GM21367 (cell line): Measurements from ENCODE around the gene ATP6V1F.

Experiments used
- ATAC-seq: cut with Tn5 transposase; IDR thresholded peaks from one replicate; pipeline ENCODE4 v1.9.1; 2021; ENCODE audit not compliant: unreplicated experiment

The ATP6V1F gene

GRCh38 chr7:128835231-128835751 lies 27.4 kb upstream of the ATP6V1F start:
- no peak for ATAC-seq

GRCh38 chr7:128835790-128836641 lies 26.6 kb upstream of the ATP6V1F start:
- ATAC-seq: no peak

GRCh38 chr7:128836729-128837348 lies 25.8 kb upstream of the ATP6V1F start:
- ATAC-seq: no peak

GRCh38 chr7:128837521-128837921 lies 25.1 kb upstream of the ATP6V1F start:
- no peak for ATAC-seq

GRCh38 chr7:128838109-128838779 lies 24.4 kb upstream of the ATP6V1F start:
- no peak for ATAC-seq

- ATAC-seq: no peak
These were observed 23.5 kb upstream of the ATP6V1F start for GRCh38 chr7:128838981-128839731.

GRCh38 chr7:128839751-128840177 lies 22.9 kb upstream of the ATP6V1F start:
- no peak for ATAC-seq

GRCh38 chr7:128840326-128841170 lies 22.1 kb upstream of the ATP6V1F start:
- no peak for ATAC-seq

GRCh38 chr7:128841171-128841690 lies 21.4 kb upstream of the ATP6V1F start:
- ATAC-seq: no peak

- ATAC-seq: no peak
These were observed 20.6 kb upstream of the ATP6V1F start for GRCh38 chr7:128841921-128842673.

- no peak for ATAC-seq
These were observed 19.7 kb upstream of the ATP6V1F start for GRCh38 chr7:128842674-128843641.

GRCh38 chr7:128843938-128844621 lies 18.6 kb upstream of the ATP6V1F start:
- ATAC-seq: no peak

- no peak for ATAC-seq
These were observed 17.8 kb upstream of the ATP6V1F start for GRCh38 chr7:128844777-128845311.

GRCh38 chr7:128845475-128845874 lies 17.2 kb upstream of the ATP6V1F start:
- no peak for ATAC-seq

- ATAC-seq: no peak
These were observed 16.7 kb upstream of the ATP6V1F start for GRCh38 chr7:128845987-128846386.

GRCh38 chr7:128846781-128847444 lies 15.7 kb upstream of the ATP6V1F start:
- no peak for ATAC-seq
